ENCODE results near the gene PPP1R12A.

DNA sequence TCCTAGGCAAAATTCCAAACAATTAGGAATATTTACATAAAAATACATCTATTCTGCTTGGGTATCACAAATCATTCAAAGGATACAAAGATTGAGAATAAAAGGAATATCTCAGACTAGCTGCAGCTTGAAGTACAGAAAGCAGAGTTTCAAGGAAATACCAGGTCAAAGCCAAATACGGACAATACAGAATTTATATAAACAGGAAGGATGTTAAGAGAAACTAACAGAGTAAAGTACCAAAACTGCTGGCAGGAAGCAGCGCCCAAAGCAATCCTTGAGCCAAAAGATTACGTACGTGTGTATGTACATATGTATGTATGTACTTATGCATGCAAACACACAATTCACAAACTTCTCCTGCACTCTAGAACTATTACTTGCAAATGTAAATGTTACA is 86.6 kb downstream of the PPP1R12A start:
- TF ChIP-seq POLR2A (IDR thresholded peaks at IDR 0.05; ENCODE audit: low read length) (no peak), GATA1 (IDR thresholded peaks at IDR 0.05; ENCODE audit: low read depth, low read length) (no peak)
